GM23248 (cell line): ENCODE data around the gene SHC2.

Experiments
- EZH2 ChIP-seq: fragments of 200-600 bp; sonication (generic); IDR thresholded peaks from 2 replicates; pipeline ENCODE4 v1.6.1; 2018; ENCODE audit warnings: antibody characterized with exemption, mild to moderate bottlenecking; ENCODE audit not compliant: insufficient read depth, poor library complexity, severe bottlenecking
- EZH2phosphoT487 ChIP-seq: fragments of 200-600 bp; sonication (generic); IDR thresholded peaks from 2 replicates; pipeline ENCODE4 v1.6.1; 2018; ENCODE audit warnings: antibody characterized with exemption, moderate library complexity, mild to moderate bottlenecking, low read depth; ENCODE audit not compliant: insufficient read depth

DNA sequence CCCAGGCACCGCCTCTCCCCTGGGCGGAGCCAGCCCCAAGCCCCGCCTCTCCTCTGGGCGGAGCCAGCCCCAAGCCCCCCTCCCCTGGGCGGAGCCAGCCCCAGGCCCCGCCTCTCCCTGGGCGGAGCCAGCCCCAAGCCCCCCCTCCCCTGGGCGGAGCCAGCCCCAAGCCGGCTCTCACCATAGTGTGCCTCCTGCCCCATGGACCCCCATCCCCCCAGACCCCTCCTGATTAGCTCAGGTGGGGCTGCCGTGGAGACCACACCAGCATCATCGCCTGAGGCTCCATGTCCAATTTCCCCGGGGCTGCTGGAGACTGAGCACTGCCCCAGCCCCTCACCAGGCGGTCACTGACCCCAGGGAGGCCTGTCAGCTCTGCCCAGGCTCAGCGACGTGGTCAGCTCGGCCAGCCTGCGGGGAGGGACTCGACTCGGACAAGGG is 31.3 kb upstream of the SHC2 start:
- TF ChIP-seq EZH2 = no peak
- TF ChIP-seq EZH2phosphoT487 = no peak
